ENCODE measurements around the gene MFNG. TPM values are rescaled to one million over a fixed set of nuclear protein-coding genes. Genes with fewer than 3 reads are reported as not detected.

Gene MFNG
- total RNA-seq, 3 donors from 2014 or later, result 9.4 to 20.6 (median 17.8) TPM

- peaks cover 0 to 8% of the 10 kb centered on the region in 2 donors for H3K9me3 ChIP-seq
- no peak for TF ChIP-seq POLR2AphosphoS5 (IDR thresholded peaks at IDR 0.05)
- TF ChIP-seq POLR2A (IDR thresholded peaks at IDR 0.05), result no peak
- no peak for TF ChIP-seq CTCF (IDR thresholded peaks at IDR 0.05)
Measured at GRCh38 chr22:37443977-37444376, 42.2 kb downstream of the MFNG start.

GRCh38 chr22:37443086-37443485 is 43.1 kb downstream of the MFNG start:
- H3K4me1 ChIP-seq, result no peaks in the 10 kb centered on the region
- H3K36me3 ChIP-seq, result no peaks in the 10 kb centered on the region
- TF ChIP-seq POLR2A (IDR thresholded peaks at IDR 0.05) (no peak), CTCF (IDR thresholded peaks at IDR 0.05) (no peak), POLR2AphosphoS5 (IDR thresholded peaks at IDR 0.05) (no peak)
- H3K4me3 ChIP-seq, result no peak overlapping the region
- peaks cover 0 to 17% of the 10 kb centered on the region in 2 donors for H3K27me3 ChIP-seq
- no peak for DNase-seq (ENCODE audit: low spot score in 2 of 2)
- peaks cover 0 to 8% of the 10 kb centered on the region in 2 donors for H3K9me3 ChIP-seq
- intact Hi-C loops (cut with DNase I; ENCODE audit: low total_unique reads), result no loop called here
- no peak overlapping the region for H3K27ac ChIP-seq

More at GRCh38 chr22:37443977-37444376, 42.2 kb downstream of the MFNG start:
- Histone ChIP-seq H3K4me1 (no peaks in the 10 kb centered on the region), H3K36me3 (no peaks in the 10 kb centered on the region), H3K4me3 (no peak overlapping the region), H3K27ac (no peak overlapping the region), H3K27me3 (peaks cover 0 to 22% of the 10 kb centered on the region in 2 donors)
- no peak for DNase-seq (ENCODE audit: low spot score in 2 of 2)
- intact Hi-C loops (cut with DNase I; ENCODE audit: low total_unique reads), result no loop called here

GRCh38 chr22:37442537-37442936 is 43.6 kb downstream of the MFNG start:
- no peak overlapping the region for H3K27ac ChIP-seq
- no peaks in the 10 kb centered on the region for H3K4me1 ChIP-seq
- peaks cover 0 to 8% of the 10 kb centered on the region in 2 donors for H3K9me3 ChIP-seq
- H3K4me3 ChIP-seq, result no peak overlapping the region
- TF ChIP-seq CTCF (IDR thresholded peaks at IDR 0.05) (no peak), POLR2AphosphoS5 (IDR thresholded peaks at IDR 0.05) (no peak), POLR2A (IDR thresholded peaks at IDR 0.05) (no peak)
- no peak for DNase-seq (ENCODE audit: low spot score in 2 of 2)
- intact Hi-C loops (cut with DNase I; ENCODE audit: low total_unique reads), result no loop called here
- peaks cover 0 to 17% of the 10 kb centered on the region in 2 donors for H3K27me3 ChIP-seq
- H3K36me3 ChIP-seq, result no peaks in the 10 kb centered on the region

GRCh38 chr22:37442135-37442534 is 44.0 kb downstream of the MFNG start:
- DNase-seq (ENCODE audit: low spot score in 2 of 2), result no peak
- no peak for TF ChIP-seq CTCF (IDR thresholded peaks at IDR 0.05)
- TF ChIP-seq POLR2AphosphoS5 (IDR thresholded peaks at IDR 0.05), result no peak
- no peak for TF ChIP-seq POLR2A (IDR thresholded peaks at IDR 0.05)
- no peak overlapping the region for H3K4me3 ChIP-seq
- H3K36me3 ChIP-seq, result no peaks in the 10 kb centered on the region
- peaks cover 0 to 17% of the 10 kb centered on the region in 2 donors for H3K27me3 ChIP-seq
- H3K27ac ChIP-seq, result no peak overlapping the region
- H3K4me1 ChIP-seq, result no peaks in the 10 kb centered on the region
- H3K9me3 ChIP-seq, result peaks cover 0 to 8% of the 10 kb centered on the region in 2 donors
- intact Hi-C loops (cut with DNase I; ENCODE audit: low total_unique reads), result no loop called here

- no peaks in the 10 kb centered on the region for H3K36me3 ChIP-seq
- no peak overlapping the region for H3K4me3 ChIP-seq
- DNase-seq (ENCODE audit: low spot score in 2 of 2), result no peak
- intact Hi-C loops (cut with DNase I; ENCODE audit: low total_unique reads), result no loop called here
- H3K9me3 ChIP-seq, result peaks cover 0 to 8% of the 10 kb centered on the region in 2 donors
- TF ChIP-seq CTCF (IDR thresholded peaks at IDR 0.05) (no peak), POLR2AphosphoS5 (IDR thresholded peaks at IDR 0.05) (no peak)
- H3K27ac ChIP-seq, result no peak overlapping the region
- H3K27me3 ChIP-seq, result peaks cover 0 to 17% of the 10 kb centered on the region in 2 donors
- H3K4me1 ChIP-seq, result no peaks in the 10 kb centered on the region
Measured at GRCh38 chr22:37440875-37441274, 45.3 kb downstream of the MFNG start.
